A673 (cell line): ENCODE measurements around the gene DHX57.

Experiments used
- EZH2 ChIP-seq: fragments of 200-600 bp; sonication (generic); IDR thresholded peaks from 2 replicates; pipeline ENCODE4 v1.6.1; 2017; ENCODE audit warnings: borderline replicate concordance, low read depth, mild to moderate bottlenecking, mixed read lengths, antibody characterized with exemption, low read length; ENCODE audit not compliant: poor library complexity, severe bottlenecking
- TF ChIP-seq, protein P1 (sequence below): fragments of 300-800, 200-600 bp; sonication (generic); conservative IDR thresholded peaks from 2 replicates; pipeline ENCODE4 v1.5.1; 2017; ENCODE audit warnings: low read depth, mild to moderate bottlenecking, antibody characterized with exemption, low read length, moderate library complexity, mixed read lengths

GRCh38 chr2:38783586-38783985 is 92.1 kb downstream of the DHX57 start:
- TF ChIP-seq, protein P1, sequence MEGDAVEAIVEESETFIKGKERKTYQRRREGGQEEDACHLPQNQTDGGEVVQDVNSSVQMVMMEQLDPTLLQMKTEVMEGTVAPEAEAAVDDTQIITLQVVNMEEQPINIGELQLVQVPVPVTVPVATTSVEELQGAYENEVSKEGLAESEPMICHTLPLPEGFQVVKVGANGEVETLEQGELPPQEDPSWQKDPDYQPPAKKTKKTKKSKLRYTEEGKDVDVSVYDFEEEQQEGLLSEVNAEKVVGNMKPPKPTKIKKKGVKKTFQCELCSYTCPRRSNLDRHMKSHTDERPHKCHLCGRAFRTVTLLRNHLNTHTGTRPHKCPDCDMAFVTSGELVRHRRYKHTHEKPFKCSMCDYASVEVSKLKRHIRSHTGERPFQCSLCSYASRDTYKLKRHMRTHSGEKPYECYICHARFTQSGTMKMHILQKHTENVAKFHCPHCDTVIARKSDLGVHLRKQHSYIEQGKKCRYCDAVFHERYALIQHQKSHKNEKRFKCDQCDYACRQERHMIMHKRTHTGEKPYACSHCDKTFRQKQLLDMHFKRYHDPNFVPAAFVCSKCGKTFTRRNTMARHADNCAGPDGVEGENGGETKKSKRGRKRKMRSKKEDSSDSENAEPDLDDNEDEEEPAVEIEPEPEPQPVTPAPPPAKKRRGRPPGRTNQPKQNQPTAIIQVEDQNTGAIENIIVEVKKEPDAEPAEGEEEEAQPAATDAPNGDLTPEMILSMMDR = no peak
- TF ChIP-seq EZH2 = no peak
